ENCODE data around the gene NEDD4.
"Not testable (repeated sequence)": the region's sequence is repeated elsewhere in the genome, so short reads cannot be mapped to it uniquely, and the experiment has no call there.

Gene NEDD4

DNA sequence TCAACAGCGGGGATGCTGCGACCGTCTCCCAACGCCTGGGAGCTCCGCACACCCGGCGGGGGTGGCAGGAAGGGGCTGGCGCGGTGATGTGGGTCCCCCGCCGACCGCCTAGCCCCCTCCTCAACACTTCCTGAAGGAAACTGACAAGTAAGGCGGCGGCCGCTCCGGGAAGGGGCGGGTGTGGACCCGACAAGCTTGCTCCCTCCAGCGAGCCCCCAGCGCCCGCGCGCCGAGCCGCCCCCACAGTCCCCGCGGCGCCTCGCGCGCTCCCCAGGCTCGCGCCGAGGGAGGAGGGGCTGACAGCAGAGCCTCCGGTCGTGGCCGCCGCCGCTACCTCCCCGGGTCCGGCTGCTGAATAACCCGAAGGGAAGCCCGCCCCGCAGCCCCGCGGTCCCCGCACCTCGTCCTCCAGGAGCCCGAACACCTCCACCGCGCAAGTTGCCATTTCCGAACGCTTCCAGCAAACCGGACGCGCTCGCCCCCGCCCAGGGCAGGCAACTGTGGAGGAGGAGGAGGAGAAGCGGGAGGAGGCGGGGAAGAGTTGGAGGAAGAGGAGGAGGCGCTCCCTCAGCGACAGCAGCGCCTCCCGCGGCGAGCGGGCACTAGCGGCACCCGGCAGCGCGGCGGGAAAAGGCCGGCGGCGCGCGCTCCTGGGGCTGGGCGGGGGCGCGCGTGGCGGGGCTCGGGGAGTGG lies at the start of gene NEDD4:
Gene NEDD4 (minus strand): TSS at position 502 of the 693 bp plus-strand sequence. CDS start 57 bp downstream, at position 445.
- DNase-seq: no peak

DNA sequence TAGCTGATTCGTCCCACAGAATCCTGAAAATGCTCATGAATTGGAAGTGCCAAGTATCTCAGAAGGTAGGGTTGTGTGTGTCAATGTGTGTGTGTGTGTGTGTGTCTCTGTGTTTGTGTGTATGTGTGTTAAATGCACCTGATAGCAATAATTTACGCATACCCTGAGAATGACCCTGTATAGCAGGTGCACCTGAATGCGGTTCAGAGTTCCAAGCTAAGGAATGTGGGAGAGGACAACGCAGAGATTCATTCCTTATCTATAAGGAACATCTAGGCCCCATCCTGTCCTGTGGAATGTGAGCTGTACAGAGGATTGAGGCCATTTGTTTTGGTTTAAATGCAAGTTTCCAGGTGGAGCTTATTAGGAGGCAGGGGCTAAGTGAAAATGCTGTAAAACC lies 49.1 kb upstream of the NEDD4 start:
- DNase-seq: no peak

DNA sequence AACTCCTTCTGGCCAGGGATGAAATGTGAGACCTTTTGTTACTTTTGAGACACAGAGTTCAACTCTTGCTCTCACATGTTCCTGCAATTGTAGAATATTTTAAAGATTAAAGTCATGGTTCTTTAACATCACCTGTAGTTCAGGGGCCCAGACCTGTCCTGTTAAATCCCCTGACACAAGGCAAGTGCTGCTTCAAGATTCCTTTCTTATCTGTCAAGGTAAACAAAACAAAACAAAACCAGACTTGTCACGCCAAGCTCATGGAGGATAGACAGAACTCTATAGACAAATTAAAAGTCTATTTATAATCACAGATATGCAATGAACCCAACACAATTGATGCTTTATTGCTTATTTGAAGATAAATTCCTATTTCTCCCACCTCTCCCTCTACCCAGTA lies 48.6 kb upstream of the NEDD4 start:
- DNase-seq: no peak

DNA sequence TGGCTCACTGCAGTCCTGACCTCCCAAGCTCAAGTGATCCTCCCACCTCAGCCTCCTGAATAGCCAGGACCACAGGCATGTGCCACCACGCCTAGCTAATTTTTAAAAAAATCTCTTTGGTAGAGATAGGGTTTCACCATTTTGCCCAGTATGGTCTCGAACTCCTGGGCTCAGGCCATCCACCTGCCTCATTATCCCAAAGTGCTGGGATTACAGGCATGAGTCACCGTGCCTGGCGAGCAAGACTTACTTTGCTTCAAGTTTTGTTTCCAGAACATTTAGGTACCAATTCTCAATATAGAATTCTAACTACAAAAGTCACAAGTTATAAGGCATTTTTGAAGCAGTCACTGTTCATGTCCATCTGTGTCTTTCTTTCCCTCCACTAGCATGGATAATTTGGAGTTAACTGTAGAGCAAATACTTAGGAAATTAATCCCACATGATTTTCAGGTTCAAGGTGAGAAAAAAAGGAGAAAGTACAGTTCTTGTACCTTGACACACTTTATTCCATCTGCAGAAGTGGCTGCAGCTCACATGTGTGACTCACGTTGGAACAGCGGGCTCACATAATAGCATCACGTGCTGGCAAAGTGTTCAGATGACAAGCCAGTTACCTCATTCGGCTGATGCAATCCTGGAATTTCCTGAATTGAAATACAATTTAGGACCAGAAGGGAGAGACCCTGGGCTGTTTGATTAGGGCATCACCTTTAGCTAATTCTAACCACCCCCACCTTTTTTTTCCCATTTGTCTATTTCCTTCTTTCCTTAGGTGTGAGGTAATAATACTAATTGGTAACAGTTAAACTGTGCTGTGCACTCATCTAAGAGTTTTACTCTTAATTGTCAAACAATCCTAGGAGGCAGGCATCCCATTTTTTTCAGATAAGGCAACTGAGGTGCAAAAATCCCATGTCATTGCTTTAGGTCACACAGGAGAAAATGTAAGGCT lies 46.9 kb upstream of the NEDD4 start:
- no peak for DNase-seq

DNA sequence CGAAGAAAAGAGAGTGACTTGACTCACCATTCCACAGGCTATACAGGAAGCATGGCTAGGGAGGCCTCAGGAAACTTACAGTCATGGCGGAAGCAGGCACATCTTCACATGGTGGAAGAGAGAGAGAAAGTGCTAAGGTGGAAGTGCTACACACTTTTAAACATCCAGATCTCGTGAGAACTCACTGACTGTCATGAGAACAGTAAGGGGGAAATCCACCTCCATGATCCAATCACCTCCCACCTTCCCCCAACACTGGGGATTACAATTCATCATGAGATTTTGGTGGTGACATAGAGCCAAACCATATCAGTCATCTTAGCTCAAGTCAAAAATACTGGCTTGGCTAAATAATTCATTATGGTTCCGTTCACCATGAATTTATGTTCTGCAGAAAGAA lies 45.3 kb upstream of the NEDD4 start:
- no peak for DNase-seq

DNA sequence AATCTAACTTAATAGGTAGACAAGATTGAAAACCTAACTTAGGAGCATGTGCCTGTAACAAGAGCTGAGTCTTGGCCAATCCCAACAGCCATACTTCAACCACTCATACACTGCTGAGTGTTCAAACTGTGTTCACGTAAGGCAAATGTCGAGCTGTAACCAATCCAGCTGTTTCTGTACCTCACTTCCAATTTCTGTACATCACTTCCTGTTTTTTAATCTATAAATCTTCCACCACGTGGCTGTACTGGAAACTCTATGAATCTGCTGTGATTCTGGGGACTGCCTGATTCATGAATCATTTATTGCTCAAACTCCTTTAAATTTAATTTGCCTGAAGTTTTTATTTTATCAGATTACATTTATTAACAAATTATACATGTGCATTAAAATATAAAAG lies 44.6 kb upstream of the NEDD4 start:
- no peak for DNase-seq

DNA sequence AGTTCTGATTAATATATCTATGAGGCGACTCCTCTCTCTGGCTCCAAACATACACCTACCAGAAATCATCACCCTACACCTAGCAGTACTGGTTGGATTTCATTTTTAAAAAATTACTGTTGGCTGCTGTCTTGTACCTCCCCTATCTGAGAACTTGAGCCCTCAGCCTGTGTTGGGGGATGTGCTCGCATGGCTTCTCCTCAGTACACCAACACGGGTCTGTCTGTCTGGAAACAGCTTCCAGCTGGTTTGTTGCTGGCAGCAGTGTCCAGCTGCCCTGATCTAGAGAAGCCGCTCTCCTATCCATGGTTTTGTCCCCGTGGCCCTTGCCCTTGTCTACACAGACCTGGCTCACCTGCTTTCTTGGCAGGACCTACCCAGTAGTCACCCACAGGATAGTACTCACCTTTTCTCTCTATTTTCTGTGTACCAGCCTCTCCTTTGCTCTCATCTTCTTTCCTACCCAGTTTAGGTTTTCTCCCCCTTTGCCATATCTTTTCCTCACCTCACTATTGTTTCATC lies 43.2 kb upstream of the NEDD4 start:
- DNase-seq: no peak

DNA sequence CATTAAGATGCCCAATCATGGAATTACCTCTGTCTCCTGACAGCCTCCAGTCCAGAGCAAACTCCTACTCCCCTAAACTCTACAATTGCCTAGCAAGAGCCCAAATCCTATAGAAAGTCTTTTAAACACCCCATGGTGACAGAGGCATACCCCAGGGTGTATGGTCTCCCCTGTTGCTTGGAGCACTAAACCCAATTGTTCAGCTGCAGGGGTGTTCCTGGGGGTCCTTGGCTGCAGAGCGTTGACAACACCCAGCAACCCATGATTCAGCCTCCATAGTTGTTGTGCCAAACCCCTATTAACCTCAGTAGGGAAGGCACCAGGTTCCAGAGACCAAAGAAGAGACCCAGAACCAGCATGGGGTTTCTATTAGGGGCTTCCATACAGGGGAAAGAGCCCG lies 41.8 kb upstream of the NEDD4 start:
- DNase-seq: no peak

DNA sequence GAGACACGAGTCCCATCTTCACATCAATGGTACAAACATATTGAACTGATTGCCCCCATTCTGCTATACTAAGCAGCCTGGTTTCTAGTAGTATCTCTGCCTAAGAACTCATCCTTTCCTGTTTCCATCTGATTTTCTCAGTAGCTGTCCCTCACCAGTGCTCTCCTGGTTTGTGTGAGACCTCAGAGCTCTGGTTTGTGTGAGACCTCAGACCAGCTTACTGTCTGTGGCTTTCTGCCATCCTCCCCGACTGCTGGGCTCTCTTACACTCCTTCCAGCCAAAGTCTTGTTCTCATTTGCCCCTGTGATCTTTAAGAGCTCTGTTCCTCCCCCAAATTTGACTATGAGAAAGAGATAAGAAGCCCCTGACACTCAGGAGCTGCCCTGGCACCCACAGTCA lies 41.1 kb upstream of the NEDD4 start:
- DNase-seq: no peak

DNA sequence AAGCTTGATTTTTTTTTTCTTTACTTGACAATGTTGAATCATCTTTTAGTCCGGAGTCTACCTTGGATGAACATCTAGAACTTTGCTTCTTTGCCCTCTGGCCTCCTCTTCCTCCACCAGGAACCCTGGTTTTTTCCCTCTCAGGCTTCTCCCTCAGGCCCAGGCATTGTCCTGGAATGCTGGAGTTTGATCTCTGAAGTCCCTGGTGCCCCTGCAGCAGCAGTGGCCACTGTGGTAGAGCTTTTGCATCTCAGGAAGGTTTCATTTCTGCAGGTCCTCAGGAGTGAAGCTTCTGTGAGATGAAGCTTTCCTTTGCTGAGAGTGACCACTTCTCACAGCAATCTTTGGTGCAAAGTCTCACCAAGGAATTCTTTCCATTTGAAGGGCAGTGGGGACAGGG lies 39.0 kb upstream of the NEDD4 start:
- no peak for DNase-seq

DNA sequence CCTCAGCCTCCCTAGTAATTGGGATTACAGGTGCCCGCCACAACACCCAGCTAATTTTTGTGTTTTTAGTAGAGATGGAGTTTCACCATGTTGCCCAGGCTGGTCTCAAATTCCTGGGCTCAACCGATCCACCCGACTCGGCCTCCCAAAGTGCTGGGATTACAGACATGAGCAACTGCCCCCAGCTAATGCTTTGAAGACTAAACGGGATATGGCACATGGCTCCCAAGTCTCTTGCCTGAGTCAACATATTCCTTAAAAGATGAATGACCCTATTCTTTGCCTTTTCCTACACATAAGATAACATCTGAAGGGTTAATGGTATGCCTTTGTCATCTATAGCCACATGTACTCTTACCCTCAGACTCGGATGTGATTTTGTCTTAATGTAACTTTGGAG lies 38.4 kb upstream of the NEDD4 start:
- DNase-seq: no peak

DNA sequence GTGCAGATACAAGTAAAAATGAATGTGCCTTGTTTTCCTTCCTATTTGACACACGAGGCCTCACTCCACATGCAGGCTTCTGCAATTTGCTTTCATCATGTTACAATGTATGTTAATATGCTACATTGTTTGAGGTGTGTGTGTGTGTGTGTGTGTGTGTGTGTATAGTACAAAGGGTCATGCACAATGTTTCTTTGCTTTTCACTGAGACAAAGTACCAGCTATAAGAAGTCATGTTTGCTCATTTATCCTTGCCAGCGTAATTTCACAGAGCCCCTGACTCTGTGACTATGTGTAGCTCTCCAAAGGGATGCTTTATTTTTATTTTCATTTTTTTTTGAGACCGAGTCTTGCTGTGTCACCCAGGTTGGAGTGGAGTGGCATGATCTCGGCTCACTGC lies 38.0 kb upstream of the NEDD4 start:
- no peak for DNase-seq

DNA sequence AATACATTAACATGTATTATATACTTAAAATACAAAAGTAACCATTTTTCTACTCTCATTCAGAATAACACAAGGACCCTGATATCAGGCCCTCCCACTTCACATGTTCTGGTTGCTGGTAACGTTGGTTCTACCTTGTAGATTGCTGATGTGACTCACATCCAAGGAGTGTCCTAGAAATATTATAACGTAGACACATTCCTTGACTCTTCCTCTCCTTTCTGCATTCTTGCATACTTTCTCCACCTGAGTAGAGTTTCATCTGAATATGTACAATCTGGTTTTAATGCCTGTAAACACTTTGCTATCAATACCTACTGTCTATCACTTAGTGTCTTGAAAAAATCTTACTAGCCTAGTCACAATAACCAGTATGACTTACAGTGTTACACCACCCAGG lies 35.0 kb upstream of the NEDD4 start:
- no peak for DNase-seq

DNA sequence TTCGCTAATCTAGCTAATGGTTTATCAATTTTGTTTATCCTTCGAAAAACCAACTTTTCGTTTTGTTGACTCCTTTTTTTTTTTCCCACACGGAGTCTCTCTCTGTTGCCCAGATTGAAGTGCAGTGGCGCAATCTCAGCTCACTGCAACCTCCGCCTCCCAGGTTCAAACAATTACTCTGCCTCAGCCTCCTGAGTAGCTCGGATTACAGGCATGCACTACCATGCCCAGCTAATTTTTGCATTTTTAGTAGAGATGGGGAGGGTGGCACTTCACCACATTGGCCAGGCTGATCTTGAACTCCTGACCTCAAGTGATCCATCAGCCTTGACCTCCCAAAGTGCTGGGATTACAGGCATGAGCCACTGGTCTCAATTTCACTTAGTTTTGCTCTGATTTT lies 29.7 kb upstream of the NEDD4 start:
- DNase-seq: not testable (repeated sequence)

DNA sequence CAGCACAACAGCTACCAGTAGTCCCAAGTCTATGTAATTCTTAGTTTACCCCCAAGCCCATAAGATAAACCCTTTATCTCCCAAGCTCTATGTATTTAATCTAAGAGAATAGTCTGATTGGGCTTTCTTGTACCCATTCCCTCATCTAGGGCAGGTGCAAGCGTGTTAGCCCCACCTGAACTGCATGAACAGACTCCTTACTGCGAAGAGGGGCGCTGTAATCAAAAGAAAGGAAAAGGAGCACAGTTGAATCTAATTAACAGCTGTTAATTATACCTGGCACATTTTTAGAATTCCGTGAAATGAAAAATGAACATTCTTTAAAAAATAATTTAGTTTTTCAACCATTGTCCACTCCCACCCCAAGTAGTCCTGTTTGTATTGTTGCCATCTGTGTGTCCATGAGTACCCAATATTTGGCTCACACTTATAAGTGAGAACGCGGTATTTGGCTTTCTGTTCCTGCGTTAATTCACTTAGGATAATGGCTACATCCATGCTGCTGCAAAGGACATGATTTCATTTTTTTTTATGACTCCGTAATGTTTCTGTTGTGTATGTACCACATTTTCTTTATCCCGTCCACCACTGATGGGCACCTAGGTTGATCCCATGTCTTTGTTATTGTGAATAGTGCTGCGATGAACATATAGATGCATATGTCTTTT lies 26.5 kb upstream of the NEDD4 start:
- no peak for DNase-seq

DNA sequence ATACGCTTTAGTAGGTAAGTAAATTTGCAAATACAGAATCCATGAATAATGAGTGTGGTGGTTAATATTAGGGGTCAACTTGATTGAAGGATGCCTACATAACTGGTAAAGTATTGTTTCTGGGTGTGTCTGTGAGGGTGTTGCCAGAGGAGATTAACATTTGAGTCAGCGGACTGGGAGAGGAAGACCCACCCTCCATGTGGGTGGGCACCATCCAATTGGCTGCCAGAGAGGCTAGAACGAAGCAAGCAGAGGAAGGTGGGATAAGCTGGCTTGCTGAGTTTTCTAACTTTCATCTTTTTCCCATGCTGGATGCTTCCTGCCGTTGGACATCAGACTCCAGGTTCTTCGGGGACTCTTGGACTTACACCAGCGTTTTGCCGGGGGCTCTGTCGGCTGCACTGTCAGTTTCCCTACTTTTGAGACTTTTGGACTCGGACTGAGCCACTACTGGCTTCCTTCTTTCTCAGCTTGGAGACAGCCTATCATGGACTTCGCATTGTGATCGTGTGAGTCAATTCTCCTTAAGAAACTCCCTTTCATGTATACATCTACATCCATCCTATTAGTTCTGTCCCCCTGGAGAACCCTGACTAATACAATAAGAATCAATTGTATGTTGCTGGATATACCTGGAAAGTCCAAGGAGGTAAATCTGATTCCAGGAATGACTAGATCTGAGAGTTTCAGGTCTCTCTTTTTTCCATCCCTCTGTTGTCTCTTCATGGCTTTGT lies 25.8 kb upstream of the NEDD4 start:
- DNase-seq: no peak

DNA sequence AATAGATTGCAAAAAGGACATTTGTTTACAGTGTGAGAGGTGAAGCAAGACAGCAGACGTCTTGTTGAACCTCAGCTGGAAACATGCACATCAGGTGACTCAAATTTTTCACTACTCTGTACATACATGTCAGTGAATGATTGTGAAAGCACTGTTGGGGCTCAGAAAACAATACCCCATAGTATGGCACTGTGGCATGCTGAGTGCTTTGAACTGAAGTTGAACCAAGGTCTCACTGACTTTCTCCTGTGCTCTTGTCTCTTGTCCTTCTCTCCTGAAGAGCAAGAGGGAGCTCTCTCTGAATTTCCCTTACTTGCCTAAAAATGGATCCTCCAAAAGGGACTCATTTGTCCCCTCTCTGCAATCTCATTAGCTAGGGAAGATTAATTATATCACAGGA lies 24.5 kb upstream of the NEDD4 start:
- no peak for DNase-seq

DNA sequence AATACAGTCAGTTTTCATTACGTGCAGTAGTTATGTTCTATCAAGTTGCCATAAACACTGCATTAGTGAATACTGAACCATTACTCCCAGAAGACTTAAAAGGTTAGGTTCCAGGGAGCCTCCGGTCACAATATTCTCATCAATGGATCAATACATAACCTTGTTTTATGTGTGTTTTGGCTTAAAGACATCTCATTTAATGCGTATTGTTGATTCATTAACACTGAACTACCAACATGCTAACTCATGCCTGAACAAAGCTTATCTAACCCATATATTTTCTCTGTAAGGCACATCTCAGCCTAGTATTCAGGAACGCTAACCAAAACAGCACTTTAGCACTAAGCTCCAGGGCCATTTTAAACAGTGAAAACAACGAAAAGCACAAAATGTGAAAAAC lies 24.1 kb upstream of the NEDD4 start:
- no peak for DNase-seq

DNA sequence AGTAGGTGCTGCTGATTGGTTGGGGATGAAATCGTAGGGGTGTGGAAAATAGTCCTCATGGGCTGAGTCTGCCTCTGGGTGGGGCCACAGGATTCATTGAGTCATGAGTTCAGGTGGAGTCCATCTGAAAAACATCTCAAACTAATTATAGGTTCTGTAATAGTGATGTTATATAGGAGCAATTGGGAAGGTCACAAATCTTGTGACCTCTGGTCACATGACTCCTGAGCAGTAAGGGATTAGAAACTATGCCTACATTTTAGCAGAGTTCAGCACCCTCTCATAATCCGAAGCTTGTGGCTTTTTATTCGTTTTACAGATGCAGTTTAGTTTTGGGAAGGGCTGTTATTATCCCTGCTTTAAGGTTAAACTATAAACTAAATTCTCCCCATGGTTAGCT lies 22.9 kb upstream of the NEDD4 start:
- DNase-seq: no peak

DNA sequence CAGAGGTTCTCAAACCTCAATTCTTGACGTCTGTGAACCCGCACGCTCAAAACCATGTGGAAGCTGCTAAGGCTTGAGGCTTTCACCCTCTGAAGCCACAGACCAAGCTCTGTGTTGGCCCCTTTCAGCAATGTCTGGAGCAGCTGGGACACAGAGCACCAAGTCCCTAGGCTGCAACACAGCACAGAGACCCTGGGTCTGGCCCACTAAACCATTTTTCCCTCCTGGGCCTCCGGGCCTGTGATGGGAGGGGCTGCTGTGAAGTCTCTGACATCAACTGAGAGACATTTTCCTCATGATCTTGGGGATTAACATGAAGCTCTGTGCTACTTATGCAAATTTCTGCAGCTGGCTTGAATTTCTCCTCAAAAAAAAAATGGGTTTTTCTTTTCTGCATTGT lies 21.3 kb upstream of the NEDD4 start:
- DNase-seq: no peak

DNA sequence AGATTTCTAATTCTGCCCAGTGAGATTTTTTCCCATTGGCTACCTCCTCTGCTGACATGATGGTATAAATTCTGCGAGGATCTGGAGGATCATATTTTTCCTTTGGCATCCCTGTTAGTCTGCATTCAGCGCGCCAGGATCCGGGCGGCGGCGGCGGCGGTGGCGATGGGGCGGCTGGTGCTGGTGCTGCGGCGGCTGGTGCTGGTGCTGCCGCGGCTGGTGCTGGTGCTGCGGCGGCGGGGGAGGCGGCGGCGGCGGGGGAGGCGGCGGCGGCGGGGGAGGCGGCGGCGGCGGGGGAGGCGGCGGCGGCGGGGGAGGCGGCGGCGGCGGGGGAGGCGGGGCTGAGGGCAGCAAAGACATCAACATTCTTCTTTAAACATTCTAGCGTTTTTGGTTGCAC lies 13.6 kb upstream of the NEDD4 start:
- DNase-seq: not testable (repeated sequence)

DNA sequence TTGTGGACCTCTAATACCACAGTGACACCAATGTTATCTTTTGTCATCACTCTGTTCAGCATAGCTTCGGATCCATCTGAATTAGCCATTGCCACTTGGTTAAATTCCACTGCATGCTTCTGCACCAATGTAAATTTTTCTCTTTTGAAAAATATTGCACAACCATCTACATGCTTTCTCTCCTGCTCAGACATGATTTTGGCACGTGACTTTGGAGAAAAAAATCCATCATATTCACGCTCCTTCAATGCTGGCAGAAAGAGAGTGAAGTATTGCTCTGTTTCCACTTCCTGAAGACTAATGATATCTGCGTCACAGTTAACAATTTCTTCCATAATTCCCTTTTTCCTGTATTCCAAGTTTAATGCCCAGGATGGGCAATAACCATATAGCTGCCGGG lies 13.0 kb upstream of the NEDD4 start:
- not testable (repeated sequence) for DNase-seq

DNA sequence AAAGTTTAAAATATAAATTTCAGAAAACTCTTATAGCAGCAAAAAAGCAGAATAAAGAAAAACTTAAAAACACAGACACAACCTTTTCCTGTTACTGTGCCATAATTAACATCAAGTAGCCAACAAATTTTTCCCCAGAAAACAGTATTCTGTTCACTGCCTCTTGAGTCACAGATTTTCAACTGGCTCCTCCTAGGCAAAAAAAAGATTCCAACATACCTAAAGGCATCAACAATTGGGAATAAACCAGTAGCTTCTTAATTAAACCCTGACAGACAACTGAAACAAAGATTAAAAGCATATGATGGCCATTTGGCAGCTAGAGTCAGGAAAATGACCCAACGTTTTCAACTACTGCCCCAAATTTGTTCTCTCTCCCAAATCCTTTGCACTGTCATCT lies 10.9 kb upstream of the NEDD4 start:
- not testable (repeated sequence) for DNase-seq

All from DMS79 treated with DMSO at 0.1 percent for 48 hours (cell line).